Measurements from ENCODE around the gene ZNF778.

ZNF778 gene

GRCh38 chr16:89275284-89275584 is 57.7 kb downstream of the ZNF778 start:
- no peak for ATAC-seq (ENCODE audit: low read depth)
- Mint-ChIP-seq H3K4me1 (peaks cover 2% of the 10 kb centered on the region), H3K9me3 (no peaks in the 10 kb centered on the region), H3K4me3 (no peak overlapping the region), H3K27ac (no peak overlapping the region), H3K36me3 (peaks cover 46% of the 10 kb centered on the region), H3K27me3 (no peaks in the 10 kb centered on the region)
- no peak for DNase-seq (ENCODE audit: low spot score in 2 of 2)

- ATAC-seq (ENCODE audit: low read depth) (no peak), DNase-seq (ENCODE audit: low spot score in 2 of 2) (no peak)
- Mint-ChIP-seq H3K27ac (no peak overlapping the region), H3K27me3 (no peaks in the 10 kb centered on the region), H3K9me3 (no peaks in the 10 kb centered on the region), H3K4me1 (peaks cover 2% of the 10 kb centered on the region), H3K4me3 (no peak overlapping the region), H3K36me3 (peaks cover 46% of the 10 kb centered on the region)
These were observed 58.6 kb downstream of the ZNF778 start for GRCh38 chr16:89275837-89276720.

GRCh38 chr16:89277049-89277448 is 59.5 kb downstream of the ZNF778 start:
- H3K4me1 Mint-ChIP-seq = peaks cover 2% of the 10 kb centered on the region
- no peaks in the 10 kb centered on the region for H3K27me3 Mint-ChIP-seq
- H3K27ac Mint-ChIP-seq = no peak overlapping the region
- H3K36me3 Mint-ChIP-seq = peaks cover 38% of the 10 kb centered on the region
- ATAC-seq (ENCODE audit: low read depth) (no peak), DNase-seq (ENCODE audit: low spot score in 2 of 2) (no peak)
- no peaks in the 10 kb centered on the region for H3K9me3 Mint-ChIP-seq
- no peak overlapping the region for H3K4me3 Mint-ChIP-seq

- no peak for ATAC-seq (ENCODE audit: low read depth)
- no peak overlapping the region for H3K27ac Mint-ChIP-seq
These were observed 60.3 kb downstream of the ZNF778 start for GRCh38 chr16:89277641-89278341.

GRCh38 chr16:89278441-89279240 is 61.1 kb downstream of the ZNF778 start:
- DNase-seq (ENCODE audit: low spot score in 2 of 2) = no peak
- no peak for ATAC-seq (ENCODE audit: low read depth)
- Mint-ChIP-seq H3K4me1 (peaks cover 2% of the 10 kb centered on the region), H3K27me3 (no peaks in the 10 kb centered on the region), H3K27ac (no peak overlapping the region), H3K4me3 (no peak overlapping the region), H3K36me3 (peaks cover 26% of the 10 kb centered on the region), H3K9me3 (no peaks in the 10 kb centered on the region)

More at GRCh38 chr16:89277641-89278341, 60.3 kb downstream of the ZNF778 start:
- Mint-ChIP-seq H3K4me1 (peaks cover 2% of the 10 kb centered on the region), H3K4me3 (no peak overlapping the region), H3K27me3 (no peaks in the 10 kb centered on the region), H3K36me3 (peaks cover 33% of the 10 kb centered on the region), H3K9me3 (no peaks in the 10 kb centered on the region)
- no peak for DNase-seq (ENCODE audit: low spot score in 2 of 2)

GRCh38 chr16:89279666-89280481 is 62.4 kb downstream of the ZNF778 start:
- Mint-ChIP-seq H3K9me3 (no peaks in the 10 kb centered on the region), H3K27ac (no peak overlapping the region), H3K27me3 (no peaks in the 10 kb centered on the region), H3K36me3 (peaks cover 22% of the 10 kb centered on the region), H3K4me1 (peaks cover 2% of the 10 kb centered on the region), H3K4me3 (no peak overlapping the region)
- ATAC-seq (ENCODE audit: low read depth) (no peak), DNase-seq (ENCODE audit: low spot score in 2 of 2) (no peak)

- Mint-ChIP-seq H3K36me3 (peaks cover 18% of the 10 kb centered on the region), H3K27ac (no peak overlapping the region), H3K27me3 (no peaks in the 10 kb centered on the region), H3K4me1 (peaks cover 2% of the 10 kb centered on the region), H3K4me3 (no peak overlapping the region), H3K9me3 (no peaks in the 10 kb centered on the region)
- DNase-seq (ENCODE audit: low spot score in 2 of 2) (no peak), ATAC-seq (ENCODE audit: low read depth) (no peak)
These were observed 63.2 kb downstream of the ZNF778 start for GRCh38 chr16:89280546-89281188.

GRCh38 chr16:89281189-89281577 is 63.7 kb downstream of the ZNF778 start:
- Mint-ChIP-seq H3K27me3 (no peaks in the 10 kb centered on the region), H3K27ac (no peak overlapping the region), H3K36me3 (peaks cover 14% of the 10 kb centered on the region), H3K4me1 (peaks cover 2% of the 10 kb centered on the region), H3K4me3 (no peak overlapping the region), H3K9me3 (no peaks in the 10 kb centered on the region)
- no peak for DNase-seq (ENCODE audit: low spot score in 2 of 2)
- no peak for ATAC-seq (ENCODE audit: low read depth)

GRCh38 chr16:89281829-89282228 is 64.3 kb downstream of the ZNF778 start:
- no peak overlapping the region for H3K4me3 Mint-ChIP-seq
- H3K36me3 Mint-ChIP-seq = peaks cover 16% of the 10 kb centered on the region
- peaks cover 2% of the 10 kb centered on the region for H3K4me1 Mint-ChIP-seq
- no peak for ATAC-seq (ENCODE audit: low read depth)
- no peak for DNase-seq (ENCODE audit: low spot score in 2 of 2)
- no peak overlapping the region for H3K27ac Mint-ChIP-seq
- H3K27me3 Mint-ChIP-seq = no peaks in the 10 kb centered on the region
- no peaks in the 10 kb centered on the region for H3K9me3 Mint-ChIP-seq

GRCh38 chr16:89282523-89282922 is 65.0 kb downstream of the ZNF778 start:
- Mint-ChIP-seq H3K4me1 (peaks cover 2% of the 10 kb centered on the region), H3K27ac (no peak overlapping the region), H3K36me3 (peaks cover 14% of the 10 kb centered on the region), H3K4me3 (no peak overlapping the region), H3K9me3 (no peaks in the 10 kb centered on the region), H3K27me3 (no peaks in the 10 kb centered on the region)
- ATAC-seq (ENCODE audit: low read depth) = no peak
- DNase-seq (ENCODE audit: low spot score in 2 of 2) = no peak

- no peaks in the 10 kb centered on the region for H3K4me1 Mint-ChIP-seq
- DNase-seq (ENCODE audit: low spot score in 2 of 2) (no peak), ATAC-seq (ENCODE audit: low read depth) (no peak)
- H3K27me3 Mint-ChIP-seq = no peaks in the 10 kb centered on the region
- no peaks in the 10 kb centered on the region for H3K9me3 Mint-ChIP-seq
- no peak overlapping the region for H3K27ac Mint-ChIP-seq
- H3K4me3 Mint-ChIP-seq = no peak overlapping the region
- H3K36me3 Mint-ChIP-seq = peaks cover 11% of the 10 kb centered on the region
These were observed 65.9 kb downstream of the ZNF778 start for GRCh38 chr16:89283449-89283848.

- no peaks in the 10 kb centered on the region for H3K4me1 Mint-ChIP-seq
- DNase-seq (ENCODE audit: low spot score in 2 of 2) (no peak), ATAC-seq (ENCODE audit: low read depth) (no peak)
- H3K36me3 Mint-ChIP-seq = peaks cover 5% of the 10 kb centered on the region
- no peak overlapping the region for H3K4me3 Mint-ChIP-seq
- no peak overlapping the region for H3K27ac Mint-ChIP-seq
- no peaks in the 10 kb centered on the region for H3K9me3 Mint-ChIP-seq
- H3K27me3 Mint-ChIP-seq = no peaks in the 10 kb centered on the region
These were observed 67.9 kb downstream of the ZNF778 start for GRCh38 chr16:89285381-89285780.

GRCh38 chr16:89286096-89286495 is 68.6 kb downstream of the ZNF778 start:
- peaks cover 5% of the 10 kb centered on the region for H3K36me3 Mint-ChIP-seq
- ATAC-seq (ENCODE audit: low read depth) = no peak
- H3K9me3 Mint-ChIP-seq = no peaks in the 10 kb centered on the region
- H3K27me3 Mint-ChIP-seq = no peaks in the 10 kb centered on the region
- no peak overlapping the region for H3K27ac Mint-ChIP-seq
- no peak for DNase-seq (ENCODE audit: low spot score in 2 of 2)
- H3K4me3 Mint-ChIP-seq = no peak overlapping the region
- H3K4me1 Mint-ChIP-seq = no peaks in the 10 kb centered on the region

Measured in memory B cell (primary cell).